Activated CD4-positive, alpha-beta T cell treated with anti-CD3 and anti-CD28 coated beads, Interleukin-2, amount 50 U/mL, for 24 hours (primary cell): Measurements from ENCODE around the gene DLG2.
"Not testable (repeated sequence)": the region's sequence is repeated elsewhere in the genome, so short reads cannot be mapped to it uniquely, and the experiment has no call there.

ENCODE experiments used
- DNase-seq, 2 donors: peaks; one replicate each; pipeline ENCODE4 v3.0.0-alpha.2; 2020; ENCODE audit warnings: low read depth in 1 of 2, low spot score in 1 of 2

DLG2 gene

GRCh38 chr11:84313830-84314359 lies 1313.2 kb downstream of the DLG2 start:
- DNase-seq, result no peak

- DNase-seq, result no peak
Observed at GRCh38 chr11:84310268-84310667, 1316.9 kb downstream of the DLG2 start.

- not testable (repeated sequence) for DNase-seq
Observed at GRCh38 chr11:84308491-84308890, 1318.7 kb downstream of the DLG2 start.

GRCh38 chr11:84300092-84300491 lies 1327.1 kb downstream of the DLG2 start:
- no peak for DNase-seq

- DNase-seq, result no peak
Observed at GRCh38 chr11:84297570-84297969, 1329.6 kb downstream of the DLG2 start.

- no peak for DNase-seq
Observed at GRCh38 chr11:84295815-84296214, 1331.3 kb downstream of the DLG2 start.

- no peak for DNase-seq
Observed at GRCh38 chr11:84292955-84293354, 1334.2 kb downstream of the DLG2 start.

GRCh38 chr11:84292006-84292405 lies 1335.1 kb downstream of the DLG2 start:
- no peak for DNase-seq

- DNase-seq, result no peak
Observed at GRCh38 chr11:84290647-84291046, 1336.5 kb downstream of the DLG2 start.

GRCh38 chr11:84289381-84289906 lies 1337.7 kb downstream of the DLG2 start:
- no peak for DNase-seq

- no peak for DNase-seq
Observed at GRCh38 chr11:84273541-84273940, 1353.6 kb downstream of the DLG2 start.

GRCh38 chr11:84270466-84270865 lies 1356.7 kb downstream of the DLG2 start:
- DNase-seq, result no peak

GRCh38 chr11:84264066-84264465 lies 1363.1 kb downstream of the DLG2 start:
- DNase-seq, result no peak

GRCh38 chr11:84261707-84262106 lies 1365.4 kb downstream of the DLG2 start:
- no peak for DNase-seq

GRCh38 chr11:84260862-84261261 lies 1366.3 kb downstream of the DLG2 start:
- DNase-seq, result no peak

GRCh38 chr11:84256618-84257017 lies 1370.5 kb downstream of the DLG2 start:
- no peak for DNase-seq

GRCh38 chr11:84255483-84255882 lies 1371.7 kb downstream of the DLG2 start:
- no peak for DNase-seq

GRCh38 chr11:84250834-84251613 lies 1376.1 kb downstream of the DLG2 start:
- DNase-seq, result no peak

- no peak for DNase-seq
Observed at GRCh38 chr11:84249344-84250135, 1377.6 kb downstream of the DLG2 start.

- no peak for DNase-seq
Observed at GRCh38 chr11:84247926-84248325, 1379.2 kb downstream of the DLG2 start.

GRCh38 chr11:84247129-84247528 lies 1380.0 kb downstream of the DLG2 start:
- DNase-seq, result no peak
